DMS 273 (cell line): ENCODE results near the gene SIK3.

Source experiments
- DNase-seq: peaks from one replicate; lab custom pipeline; 2025; ENCODE audit not compliant: unreplicated experiment; lab: John Stamatoyannopoulos, UW

SIK3 gene

DNA sequence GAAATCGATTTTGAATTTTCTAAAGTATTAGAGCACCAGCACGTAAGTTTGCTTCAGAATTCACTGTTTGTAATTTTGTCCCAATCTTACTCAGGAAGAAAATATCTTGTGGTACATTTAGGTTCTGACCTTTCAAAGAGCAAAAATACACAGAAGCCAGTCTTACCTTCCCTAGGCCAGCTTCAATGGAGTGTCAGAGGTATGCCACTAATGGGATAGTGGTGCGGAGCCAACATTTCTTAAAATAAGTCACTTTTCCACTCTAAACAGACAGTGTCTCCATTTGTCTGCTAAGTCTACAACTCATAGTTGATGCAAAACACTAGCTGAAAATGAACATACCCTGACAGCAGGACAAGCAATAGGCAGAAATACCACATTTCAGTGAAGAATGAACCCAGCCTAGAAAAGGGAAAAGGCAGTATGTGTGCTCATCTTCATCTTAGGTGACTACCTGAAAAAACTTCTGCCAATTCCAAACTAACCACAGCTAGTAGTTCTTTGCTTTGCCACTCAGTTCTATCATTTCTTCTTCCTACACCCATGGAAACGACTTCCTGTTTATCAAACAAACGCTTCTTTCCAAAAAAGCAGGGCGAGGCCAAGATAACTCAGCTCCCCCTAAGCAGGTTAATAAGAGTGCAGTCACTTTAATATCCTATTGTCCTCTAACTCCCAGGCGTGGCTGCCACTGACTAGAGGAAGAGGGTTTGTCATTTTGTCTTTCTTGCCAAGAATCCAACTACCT lies 166.8 kb downstream of the SIK3 start:
- no peak for DNase-seq

DNA sequence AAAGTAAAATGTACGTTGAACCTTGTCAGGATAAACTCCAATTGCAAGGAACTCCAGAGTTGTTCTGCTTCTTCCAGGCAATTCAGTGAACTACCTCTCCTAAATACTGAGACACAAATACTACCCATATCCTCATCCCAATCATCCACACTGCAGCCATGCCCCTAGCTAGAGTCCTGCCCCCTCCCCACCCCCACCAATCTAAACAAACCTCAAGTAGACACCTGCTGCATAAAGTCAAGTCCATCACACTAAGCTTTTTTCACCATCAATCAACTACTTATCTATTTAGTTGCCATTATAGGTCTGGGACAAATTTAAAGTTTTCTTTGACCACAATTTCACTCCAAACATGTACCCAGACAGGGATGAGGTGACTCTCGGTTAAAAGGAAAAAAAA lies 167.6 kb downstream of the SIK3 start:
- no peak for DNase-seq

DNA sequence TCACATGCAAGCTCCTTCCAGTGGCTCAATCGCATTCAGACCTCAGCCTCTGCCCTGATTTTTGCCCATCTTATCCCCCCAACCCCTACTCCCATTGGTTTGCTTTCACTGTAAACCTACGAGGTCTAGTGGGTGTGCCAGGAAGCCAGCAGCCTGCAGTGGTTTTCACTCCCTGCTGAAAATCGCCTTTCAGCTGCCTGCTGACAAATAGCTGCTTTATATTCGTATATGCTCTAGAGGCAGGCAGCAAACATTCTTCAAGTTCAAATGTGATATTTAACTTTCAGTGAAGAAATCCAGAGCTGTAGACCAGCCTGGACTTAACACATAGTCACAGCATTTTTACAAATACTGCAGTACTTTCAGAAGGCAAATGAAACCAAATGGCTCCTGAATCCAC lies 168.1 kb downstream of the SIK3 start:
- no peak for DNase-seq

DNA sequence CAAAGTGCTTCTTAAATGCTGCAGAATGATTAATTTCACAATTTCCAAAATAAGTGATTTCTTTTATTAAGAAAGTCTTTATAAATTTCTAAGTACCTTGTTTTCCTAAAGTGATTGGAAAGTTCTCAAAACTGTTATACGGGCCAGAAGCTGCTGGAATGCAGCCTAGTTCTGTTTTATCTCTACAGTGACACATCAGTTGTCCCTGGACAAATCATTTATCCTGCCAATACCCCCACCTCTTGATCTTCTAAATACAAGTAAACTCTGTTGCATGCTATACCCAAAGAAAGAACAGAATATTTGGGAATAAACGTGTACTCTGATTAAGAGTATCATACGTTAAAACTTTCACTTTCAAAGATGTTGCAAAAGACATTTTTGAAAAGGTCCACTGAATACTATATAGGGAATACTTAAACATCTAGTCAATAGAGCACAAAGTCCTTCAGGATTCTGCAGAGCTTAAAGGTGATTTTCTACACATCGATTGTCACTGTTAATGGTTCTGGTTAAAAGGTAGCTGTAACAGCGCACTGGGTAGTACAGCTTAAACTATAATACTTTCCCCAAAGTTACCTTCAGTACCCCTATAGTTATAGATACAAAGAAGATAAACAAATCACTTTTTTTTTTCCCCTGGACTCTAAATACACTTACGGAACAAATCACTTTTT lies 168.7 kb downstream of the SIK3 start:
- no peak for DNase-seq

DNA sequence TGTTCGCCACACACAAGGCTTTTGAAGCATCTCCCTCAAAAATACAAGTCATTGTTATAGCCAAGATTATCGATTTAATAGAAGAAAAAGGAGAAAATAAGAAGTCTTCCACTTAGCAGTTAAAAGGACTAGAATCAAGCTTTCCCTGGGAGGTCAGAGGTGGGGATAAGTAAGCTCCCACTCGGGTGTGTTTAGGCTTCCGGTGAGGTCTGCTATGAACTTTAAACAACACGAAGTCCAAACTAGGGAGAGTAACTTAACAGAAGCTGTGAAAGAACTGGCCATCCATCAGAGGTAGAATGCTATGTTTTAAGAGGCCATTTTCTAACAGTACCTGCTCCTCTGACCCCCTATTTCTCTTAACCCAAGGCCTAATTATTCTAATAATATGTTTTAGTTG lies 169.4 kb downstream of the SIK3 start:
- DNase-seq: no peak

DNA sequence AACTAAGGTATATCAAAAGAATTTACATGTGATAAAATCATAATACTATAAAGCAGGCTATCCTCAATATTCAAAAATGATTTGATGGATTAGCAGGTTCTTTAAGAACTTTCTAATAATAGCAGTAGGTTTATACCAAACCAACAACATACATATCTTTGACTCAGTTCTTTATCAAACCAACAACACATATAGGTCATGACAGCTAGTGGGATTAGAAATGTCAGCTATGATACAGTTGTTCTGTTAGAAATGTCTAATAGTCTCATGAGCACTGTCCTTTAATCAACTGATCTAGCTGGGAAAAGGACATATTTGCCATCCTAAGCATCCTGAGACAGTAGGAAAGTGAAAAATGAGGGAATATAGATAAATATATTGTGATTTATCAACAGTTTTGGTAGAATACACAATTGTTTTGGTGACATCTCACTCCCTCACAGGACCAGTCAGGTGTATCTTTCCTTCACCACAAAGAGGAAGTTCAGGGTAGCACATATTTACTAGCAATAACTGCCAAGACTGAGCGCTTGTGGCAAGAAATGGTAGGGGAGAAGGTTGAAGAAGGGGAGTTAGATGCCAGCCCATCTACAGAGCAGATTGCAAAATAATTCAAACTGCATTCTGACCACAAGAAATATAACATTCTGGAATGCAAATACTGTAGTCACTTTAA lies 170.0 kb downstream of the SIK3 start:
- no peak for DNase-seq

DNA sequence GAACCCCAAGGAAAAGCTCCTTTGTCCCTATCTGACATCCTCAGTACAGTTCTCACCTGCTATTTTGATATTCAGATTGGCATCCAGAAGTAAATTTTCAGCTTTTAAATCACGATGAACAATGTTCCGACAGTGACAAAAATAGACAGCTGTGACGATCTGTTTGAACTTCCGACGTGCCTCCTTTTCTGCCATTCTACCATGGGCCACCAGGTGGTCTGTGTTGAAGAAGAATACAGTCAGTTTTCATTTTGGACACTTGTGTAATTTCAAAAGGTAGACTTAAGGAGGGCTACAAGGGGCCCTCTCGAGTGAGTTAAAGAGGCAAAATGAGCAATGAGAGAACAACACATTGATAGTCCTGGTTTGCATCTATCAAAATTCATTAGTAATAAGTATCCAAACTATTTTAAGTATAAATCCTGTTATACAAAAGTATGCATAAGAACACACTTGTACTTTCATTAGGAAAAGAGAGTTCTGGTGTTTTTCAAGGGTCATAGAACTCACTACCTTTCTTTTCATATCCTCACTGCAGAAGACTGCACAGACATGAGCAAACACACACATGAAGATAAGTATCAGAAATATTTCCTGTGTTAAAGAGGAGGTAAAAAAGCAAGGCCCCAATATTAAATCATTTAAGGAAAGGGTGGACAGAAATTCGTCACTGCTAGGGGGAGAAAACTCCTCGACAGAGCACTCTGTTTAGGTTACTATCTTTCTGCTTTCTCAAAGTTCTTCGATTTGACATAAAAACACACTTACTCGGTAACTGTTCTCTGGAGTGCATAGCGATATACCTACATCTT lies 170.9 kb downstream of the SIK3 start:
- peak; percentile 24 for DNase-seq

DNA sequence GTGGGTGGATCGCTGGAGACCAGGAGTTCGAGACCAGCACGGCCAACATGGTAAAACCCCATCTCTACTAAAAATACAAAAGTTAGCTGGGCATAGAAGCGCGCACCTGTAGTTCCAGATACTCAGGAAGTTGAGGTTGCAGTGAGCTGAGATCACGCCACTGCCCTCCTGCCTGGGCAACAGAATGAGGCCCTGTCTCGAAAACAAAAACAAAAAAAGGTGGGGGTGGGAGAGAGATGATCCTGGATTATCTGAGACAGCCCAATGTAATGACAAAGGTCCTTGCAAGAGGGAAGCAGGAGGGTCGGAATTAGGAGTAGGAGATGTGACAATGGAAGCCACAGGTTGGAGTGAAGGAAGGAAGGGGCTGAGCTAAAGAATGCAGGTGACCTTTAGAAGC lies 173.2 kb downstream of the SIK3 start:
- no peak for DNase-seq

DNA sequence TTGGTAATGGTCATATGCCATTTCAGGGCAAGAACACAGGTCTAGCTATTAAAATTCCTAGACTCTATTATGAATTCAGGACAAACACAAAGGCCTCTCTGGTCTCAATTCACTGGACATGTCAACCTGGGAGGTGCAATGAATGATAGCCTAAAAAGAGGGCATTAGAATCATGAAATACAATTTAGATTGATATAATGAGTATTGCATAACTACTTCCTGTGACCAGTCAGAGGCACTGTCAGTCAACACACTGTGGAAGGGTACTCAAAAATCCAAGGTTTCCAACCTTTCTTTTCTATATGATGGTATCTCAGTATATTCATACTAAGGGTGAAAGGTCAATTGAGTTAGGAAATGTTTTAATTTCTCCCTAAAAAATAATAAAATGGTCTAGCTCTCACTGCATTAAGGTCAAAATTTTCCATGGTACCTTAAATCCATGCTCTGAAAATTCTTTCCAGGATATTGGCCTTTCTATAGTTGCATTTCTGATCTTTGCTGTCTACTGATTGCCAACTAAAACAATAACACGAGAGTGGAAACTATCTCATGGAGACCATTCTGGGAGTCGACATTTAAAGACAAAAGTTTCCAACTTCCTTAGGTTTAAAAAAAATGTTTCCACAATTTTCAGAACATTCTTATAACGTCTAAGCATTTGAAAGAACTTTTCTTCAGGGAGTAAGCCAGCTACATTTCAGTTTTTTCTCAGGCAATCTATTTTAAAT lies 179.1 kb downstream of the SIK3 start:
- no peak for DNase-seq

DNA sequence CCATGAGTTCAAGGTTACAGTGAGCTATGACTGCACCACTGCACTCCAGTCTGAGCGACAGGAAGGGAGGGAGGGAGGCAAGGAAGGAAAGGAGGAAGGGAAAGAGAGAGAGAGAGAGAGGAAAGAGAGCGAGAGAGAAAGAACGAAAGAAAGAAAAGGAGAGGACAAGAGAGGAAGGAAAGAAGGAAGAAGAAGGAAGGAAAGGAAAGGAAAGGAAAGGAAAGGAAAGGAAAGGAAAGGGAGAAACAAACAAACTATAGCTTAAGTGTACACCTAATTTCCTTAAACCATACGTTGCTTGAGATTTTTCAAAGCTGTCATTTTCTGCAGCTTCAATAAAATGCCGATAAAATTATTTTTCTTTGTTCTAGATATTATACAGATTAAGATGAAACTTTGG lies 180.6 kb downstream of the SIK3 start:
- DNase-seq: no peak

DNA sequence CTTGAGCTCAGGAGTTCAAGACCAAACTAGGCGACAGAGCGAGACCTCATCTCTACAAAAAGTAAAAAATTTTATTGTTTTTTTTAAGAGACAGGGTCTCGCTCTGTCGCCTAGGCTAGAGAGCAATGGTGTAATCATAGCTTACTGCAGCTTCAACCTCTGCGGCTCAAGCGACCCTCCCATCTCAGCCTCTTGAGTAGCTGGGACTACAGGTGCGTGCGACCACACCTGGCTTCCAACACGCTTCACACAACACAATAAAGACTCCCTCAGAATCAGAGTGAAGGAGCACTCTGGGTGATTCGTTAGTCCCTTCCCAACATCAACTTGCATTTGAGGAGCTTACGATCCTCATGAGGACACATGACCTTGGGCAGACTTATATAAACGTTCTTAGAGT lies 181.3 kb downstream of the SIK3 start:
- no peak for DNase-seq

DNA sequence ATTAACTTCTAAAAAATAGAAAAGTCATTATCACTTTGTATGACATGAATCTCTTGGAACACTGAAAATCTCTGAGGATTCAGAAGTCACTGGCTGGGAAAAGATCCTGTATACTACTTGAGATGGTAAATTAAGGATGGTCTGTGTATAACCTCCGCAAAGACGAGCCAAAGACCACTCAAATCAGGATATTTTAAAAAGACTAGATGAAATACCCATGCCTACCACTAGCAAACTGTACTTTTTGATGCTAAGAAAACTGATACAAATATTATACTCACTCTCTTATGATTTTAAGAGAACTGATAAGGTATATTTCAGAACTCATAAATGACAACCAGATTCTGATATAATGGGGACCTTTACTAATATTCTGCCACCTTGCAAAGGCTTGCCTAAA lies 182.2 kb downstream of the SIK3 start:
- DNase-seq: no peak

DNA sequence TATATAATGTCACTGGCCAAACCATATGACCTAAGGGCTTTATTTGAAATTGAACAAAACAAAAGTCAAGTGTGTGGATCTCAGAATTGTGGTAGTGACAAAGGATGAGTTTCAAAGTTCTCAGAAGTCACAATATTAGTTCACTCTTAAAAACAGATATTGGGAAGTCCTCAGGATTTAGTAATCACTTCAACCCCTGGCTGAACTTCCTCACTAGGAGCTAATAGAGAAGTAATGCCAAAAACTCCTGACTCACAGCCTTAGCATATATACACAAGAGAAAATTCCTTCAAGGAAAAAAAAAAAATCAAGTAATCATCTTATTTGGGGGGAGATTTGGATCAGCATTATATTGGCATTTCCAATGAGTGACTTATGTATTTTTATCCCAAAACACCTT lies 185.2 kb downstream of the SIK3 start:
- DNase-seq: no peak

DNA sequence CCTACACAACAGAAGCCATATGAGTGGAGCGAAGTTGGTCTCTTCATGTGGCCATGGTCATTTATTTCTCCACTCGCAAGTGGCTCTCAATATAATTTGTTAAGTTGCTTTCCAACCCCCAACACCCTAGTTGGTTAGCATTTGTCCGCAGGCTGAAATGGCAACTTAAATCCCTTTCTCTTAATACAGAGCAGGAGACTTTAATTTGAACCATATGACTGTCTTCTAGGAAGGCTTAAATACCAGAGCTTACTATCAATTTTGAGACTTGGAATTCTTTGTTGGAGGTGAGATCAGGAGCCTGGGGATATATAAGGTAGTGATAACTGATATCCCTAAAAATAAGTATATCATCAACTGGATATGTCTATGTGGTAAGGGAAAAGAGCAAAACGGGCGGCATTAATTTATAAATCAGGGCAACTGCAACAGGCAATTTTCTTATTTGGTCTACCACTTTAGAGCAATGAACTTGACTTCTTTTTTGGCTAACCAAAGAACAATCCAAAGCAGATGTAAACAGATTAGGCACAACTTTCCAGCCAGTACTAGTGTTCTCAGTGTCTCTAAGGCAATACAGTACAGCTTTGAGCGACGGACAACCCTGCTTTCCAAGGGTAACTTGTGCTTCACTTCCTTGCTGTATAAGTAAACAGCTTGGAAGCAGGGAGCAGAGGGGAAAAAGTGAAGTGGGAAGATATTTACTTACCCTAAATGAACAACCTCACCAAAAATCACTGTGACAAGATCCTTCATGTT lies 186.1 kb downstream of the SIK3 start:
- no peak for DNase-seq

DNA sequence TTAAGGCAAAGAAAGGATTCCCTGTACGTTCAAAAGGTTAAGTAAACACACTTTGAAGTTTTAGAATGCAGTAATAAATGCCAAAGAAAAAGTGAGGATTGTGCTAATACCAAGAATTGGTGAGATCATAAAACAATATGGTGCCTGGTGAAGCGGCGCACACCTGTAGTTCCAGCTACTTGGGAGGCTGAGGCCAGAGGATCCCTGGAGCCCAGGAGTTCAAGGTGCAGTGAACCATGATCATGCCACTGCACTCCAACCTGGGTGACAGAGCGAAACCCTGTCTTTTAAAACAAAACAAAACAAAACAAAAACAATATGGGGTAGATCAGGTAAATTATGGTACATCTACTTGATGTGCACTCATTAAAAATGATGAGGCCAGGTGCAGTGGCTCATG lies 187.4 kb downstream of the SIK3 start:
- DNase-seq: no peak

DNA sequence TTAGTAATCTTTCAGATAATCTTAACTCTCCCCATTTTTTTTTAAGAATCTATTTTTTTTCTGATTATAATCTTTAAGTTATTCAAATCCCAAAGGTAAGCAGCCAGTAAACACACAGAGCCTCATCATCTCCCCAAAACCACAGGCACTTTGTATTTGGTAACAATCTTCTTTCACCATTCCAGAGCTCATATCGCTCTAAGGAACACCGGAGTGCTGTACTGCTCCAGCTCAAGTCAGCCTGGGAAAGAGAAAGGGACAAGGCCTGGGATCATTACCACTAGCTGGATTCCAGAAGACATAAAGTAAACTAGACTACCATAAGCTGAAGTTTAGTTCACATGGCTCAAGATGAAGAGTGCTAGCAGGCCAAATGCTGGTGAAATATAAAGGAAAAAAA lies 187.8 kb downstream of the SIK3 start:
- DNase-seq: no peak

DNA sequence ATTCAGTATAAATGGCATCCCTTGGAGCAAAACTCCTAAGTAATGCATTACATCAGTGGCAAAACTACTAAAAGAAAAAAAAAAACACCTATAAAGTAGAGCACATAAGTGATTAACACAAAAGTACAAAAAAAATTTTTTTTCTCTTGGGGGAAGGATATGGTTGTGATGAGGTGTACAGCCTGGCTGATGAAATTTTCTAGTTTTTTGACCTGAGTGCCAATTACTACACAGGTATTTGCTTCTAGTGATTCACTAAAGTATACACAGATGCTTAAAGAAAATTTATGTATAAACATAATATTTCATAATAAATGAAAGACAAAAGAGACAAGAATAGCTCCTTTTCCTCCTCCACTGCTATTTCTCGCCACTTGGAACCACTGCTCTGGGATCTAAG lies 189.0 kb downstream of the SIK3 start:
- no peak for DNase-seq

DNA sequence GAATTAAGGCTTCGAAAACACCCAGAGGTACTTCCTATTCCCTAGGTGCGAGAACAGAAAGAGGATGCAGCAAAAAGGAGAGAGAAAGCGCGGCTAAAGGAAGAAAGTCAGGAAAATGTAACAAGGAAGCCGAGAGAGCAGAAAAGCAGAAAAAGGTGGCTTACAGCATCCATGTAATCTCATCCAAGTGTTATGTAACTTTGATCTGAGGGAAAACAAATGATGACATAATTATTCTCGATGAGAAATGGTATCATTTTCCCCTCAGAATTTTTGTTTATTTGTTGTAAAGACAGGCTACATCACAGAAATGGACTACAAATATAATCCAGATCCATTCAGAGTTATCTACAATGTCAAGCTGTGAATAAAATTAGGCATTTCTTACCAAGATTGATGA lies 191.7 kb downstream of the SIK3 start:
- DNase-seq: no peak

DNA sequence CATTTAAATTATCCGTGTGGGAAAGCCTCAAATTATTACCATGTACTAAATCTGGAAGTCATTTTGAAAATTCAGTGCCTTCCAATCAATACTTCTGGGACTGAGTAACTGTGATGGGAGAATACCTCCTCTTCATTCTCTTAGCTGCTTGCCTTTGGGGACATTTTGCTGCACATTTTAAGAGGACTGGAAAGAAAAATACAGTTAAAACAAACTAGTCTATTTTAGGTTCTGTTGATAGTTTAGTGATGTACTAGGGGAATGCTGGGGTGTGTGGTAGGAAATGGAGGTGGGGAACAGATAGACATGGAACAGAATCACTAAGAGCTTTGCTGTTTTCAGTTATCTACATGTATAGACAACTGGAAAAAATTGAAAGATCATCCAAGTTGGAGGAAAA lies 195.1 kb downstream of the SIK3 start:
- no peak for DNase-seq
